ENCODE data around the gene GALNT10.

Gene GALNT10

DNA sequence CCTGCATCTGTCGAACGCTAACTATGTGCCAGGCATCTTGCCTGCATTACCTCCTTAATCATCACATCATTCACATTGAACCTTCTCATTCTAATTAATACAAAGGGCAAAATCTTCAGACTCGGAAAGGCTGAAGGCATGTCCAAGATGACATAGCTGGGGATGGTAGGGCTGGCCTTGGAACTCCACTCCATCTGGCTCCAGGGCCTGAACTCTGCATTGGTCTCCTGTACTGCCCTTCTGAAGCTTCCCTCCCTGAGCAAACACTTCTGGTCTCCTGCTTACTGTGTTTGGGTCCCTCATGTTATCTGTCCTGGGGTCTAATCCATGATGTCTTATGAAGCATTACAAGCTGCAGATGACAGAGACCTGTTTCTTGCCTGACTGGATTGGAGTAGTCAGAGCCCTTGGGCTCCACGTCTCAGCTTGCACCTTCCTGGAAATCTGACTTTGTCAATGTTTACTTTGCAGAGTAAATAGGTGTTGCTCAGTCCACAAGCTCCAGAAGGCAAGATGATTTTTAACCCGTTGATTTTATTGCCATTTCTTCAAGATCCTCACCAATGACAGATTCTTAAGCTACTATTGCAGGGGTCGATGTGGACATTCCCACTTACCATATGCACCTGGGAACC, 106.1 kb downstream of the GALNT10 start:
- no peak for DNase-seq (ENCODE audit: low read depth in 2 of 2)

DNA sequence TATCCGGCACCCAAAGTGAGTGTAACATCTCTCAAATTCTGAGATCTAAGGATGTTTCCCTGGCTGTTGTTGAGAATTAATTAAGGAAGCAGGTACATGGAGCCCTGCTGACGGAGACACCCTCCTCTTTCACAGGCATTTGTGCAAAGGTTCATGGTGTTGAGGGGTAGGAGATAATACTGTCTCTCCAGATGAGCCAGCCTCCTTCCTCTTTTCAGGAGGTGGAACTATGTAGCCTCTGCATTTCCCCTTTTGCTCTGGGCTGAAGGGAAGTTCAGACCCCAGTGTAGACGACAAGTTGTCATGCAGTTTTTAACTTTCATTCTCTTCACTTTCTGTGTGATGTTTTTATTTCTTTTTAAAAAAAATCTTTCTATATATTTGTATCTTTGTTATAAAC, 107.5 kb downstream of the GALNT10 start:
- no peak for DNase-seq (ENCODE audit: low read depth in 2 of 2)

DNA sequence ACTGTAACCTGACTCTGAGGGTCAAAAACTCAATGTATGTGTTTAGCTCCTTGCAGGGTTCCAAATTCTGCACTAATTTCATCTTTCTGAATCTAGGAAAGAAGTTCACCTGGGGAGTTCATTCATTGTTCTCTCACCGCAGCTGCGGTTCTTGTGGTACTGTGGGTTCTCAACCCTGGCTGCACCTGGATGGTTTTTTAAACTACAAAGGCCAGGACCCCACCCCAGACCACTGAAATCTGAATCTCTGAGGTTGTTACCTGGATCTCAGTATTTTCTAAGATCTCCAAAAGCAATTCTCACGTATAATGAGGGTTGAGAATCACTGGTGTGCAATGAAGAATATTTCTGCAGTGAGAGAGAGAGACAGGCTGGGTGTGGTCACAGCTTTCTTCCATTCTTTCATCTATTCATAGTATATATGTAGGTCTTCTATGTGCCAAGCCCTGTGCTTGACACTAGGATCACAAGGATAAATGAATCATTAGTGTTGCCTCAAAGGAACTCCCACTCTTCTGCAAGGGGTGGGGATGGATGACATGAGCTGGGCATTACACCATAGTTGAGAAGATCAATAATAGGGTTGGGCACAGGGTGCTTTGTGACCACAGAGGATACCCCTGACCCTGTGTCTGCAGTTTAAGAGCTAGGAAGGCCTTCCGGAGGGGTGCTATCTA, 109.8 kb downstream of the GALNT10 start:
- DNase-seq (ENCODE audit: low read depth in 2 of 2) = no peak

DNA sequence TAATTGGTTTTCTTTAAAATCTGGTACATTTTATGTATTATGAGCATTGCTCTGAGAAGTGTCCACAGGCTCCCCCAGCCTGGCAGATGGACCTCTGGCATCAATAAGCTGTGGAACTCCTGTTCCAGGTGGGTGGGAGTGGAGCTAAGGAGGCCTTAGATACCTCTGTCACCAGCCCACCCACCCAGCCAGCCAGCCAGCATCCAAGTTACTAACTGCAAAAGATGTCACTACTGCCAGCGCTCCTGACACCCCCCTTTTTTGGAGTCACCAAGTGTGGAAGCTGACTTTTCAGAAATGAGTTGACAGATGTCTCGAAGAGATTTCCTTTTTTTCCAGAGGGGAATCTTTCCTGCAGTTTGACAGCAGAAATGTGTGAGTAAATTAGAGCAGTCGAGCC, 111.2 kb downstream of the GALNT10 start:
- no peak for DNase-seq (ENCODE audit: low read depth in 2 of 2)

DNA sequence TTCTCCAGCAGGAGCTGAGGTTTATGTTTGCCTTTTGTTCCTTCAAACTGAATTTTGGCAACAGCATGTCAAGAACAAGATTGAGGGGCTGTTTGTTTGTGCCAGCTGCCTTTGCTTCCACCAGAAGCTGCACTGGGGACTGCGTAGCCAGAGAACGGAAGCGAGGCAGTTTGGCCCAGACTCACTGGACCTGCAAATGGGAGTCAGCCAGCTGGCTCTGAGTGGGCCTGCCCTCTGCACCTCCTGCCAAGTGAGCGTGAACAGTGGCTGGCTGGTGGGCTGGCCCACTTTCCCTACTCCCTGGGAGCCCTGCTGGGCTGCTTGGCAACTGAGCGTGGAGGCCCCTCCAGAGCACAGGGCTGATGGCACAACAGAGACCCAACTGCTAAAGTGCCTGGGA, 111.6 kb downstream of the GALNT10 start:
- no peak for DNase-seq (ENCODE audit: low read depth in 2 of 2)

DNA sequence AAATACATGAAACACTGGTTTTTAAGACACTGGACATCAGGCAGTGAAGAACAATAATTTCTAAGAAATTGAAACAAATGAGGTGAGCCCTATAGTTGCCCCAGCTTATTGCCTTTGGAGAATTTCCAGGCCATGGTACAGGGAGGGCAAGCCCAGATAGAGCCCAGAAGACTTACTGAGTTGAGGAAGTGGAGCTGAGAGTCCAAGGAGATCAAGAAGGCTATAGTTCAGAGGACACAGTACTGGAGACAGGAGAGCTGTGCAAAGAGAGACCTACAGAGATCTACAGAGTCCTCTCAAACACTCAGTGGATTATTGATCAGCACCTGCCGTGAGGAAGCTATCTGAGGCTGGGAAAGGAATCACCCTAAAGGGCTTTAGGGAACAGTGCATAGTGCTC, 112.6 kb downstream of the GALNT10 start:
- no peak for DNase-seq (ENCODE audit: low read depth in 2 of 2)

DNA sequence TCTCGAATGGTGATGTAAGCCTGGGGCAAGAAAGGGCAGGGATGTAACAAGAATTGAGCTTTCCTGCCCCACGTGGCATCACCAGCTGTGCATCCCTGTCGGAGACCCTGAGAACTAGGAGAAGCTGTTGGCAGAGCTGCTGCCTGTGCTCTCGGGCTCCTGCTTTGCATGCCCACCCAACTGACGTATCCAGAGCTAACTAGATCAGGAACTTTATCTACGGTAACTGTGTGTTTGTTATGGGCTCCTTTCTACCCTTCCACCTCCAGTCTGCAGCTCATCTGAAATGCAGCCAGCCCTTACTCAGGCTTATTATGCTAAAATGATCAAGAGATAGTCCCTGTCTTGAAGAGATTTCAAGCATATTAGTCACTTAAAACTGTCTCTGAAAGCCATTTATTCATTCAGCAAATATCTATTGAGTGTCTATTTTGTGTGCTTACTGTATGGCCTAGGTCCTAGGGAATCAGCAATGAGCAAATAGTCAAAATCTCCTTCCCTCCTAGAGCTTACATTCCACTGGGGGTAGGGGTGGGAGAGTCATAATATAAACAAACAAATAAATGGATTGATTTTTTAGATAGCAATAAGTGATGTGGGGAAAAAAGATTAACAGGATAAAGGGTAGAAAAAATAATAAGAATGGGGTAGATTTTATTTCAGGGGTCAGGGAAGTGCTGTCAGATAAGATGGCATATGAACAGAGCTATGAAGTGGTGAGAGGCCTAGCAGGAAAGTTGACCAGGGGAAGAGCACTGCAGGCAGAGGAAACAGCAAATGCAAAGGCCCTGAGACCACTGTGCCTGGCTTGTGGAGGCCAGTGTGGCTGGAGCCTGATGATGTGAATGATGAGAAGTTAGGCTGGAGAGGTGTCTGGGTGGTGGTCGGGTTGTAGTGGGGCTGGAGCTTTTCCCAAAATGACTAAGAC, 118.2 kb downstream of the GALNT10 start:
- DNase-seq (ENCODE audit: low read depth in 2 of 2) = peak; percentile 45 to 58

DNA sequence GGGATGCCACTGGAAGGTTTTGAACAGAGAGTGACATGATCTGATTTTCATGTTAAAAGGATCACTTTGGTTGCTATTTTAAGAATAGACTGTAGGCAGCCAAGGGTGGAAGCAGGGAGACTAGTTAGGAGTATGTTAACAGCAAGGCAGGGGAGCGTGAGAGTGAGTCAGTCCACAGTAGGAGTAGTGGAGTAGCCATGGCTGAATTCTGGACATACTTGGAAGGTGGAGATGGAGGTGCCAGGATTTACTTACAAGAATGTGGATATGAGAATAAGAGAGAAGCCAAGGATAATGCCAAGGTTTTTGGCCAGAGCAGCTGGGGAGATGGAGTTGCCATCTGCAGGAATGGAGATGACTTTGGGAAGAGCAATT, 118.8 kb downstream of the GALNT10 start:
- no peak for DNase-seq (ENCODE audit: low read depth in 2 of 2)

DNA sequence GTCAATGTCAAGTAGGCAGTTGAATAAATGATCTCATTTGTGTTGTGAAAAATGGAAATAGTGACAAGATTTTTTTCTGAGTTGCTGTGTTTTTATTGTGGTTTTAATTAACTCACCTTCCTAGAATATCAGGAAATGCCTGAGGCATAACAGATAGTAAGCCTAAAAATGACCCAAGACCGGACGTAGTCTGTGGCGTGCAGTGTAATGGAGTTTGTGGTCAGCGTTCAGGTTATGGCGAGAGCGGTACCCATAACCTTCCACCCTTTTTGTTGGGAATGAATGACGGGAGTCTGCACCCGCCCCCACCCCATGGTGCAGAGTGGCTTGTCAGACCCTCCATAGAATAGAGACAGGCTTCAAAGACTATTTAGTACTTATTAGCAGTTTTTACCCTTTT, 119.3 kb downstream of the GALNT10 start:
- no peak for DNase-seq (ENCODE audit: low read depth in 2 of 2)

DNA sequence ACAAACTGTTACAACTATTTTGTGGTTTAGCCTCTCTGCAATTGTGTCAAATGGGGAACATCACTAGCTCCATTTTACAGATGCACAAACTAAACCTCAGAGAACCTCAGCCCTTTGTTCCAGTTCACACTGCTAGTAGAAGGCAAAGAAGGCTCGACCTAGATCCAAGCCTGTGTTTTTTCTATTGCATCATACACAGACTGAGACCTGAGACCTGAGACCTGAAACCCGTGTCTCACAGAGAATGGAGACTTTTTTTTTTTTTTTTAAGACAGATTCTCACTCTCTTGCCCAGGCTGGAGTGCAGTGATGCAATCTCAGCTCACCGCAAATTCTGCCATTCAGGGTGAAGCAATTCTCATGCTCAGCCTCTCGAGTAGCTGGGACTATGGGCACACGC, 120.8 kb downstream of the GALNT10 start:
- no peak for DNase-seq (ENCODE audit: low read depth in 2 of 2)

DNA sequence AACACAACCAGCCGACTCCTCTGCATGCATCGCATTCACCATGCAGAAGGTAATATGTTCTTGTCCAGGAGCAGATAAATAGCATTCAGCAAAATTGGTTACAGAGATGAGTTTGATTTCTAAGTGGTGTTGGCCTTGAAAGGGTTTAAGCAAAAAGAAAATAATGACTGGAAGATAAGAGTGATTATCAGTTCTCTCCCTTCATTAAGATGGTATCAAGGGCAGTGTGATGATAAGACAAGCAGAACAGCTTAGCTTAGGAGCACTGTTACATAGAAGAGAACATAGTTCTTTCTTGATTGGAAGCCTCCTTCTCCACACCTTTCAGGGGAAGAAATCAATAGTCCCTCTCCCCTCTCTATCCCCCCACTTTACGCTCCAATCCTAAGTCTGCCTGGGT, 121.5 kb downstream of the GALNT10 start:
- DNase-seq (ENCODE audit: low read depth in 2 of 2) = no peak

DNA sequence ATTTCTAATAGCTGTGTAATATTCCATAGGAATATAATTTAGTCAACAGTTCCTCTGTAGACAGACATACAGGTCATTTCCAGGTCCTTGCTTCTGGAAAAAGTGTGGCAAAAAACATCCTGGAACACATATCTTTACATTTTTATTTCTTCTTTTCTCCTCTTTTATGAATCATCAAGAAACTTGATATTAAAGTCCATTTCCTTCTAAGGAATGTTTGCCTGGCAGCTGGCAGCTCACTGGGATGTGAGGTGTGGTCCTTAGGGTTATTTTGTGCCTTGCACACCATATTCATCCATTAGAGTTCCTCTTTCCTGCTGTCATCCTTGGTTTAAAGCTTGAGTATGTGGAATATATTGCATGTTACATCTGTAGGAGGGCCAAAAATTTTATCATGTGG, 122.0 kb downstream of the GALNT10 start:
- DNase-seq (ENCODE audit: low read depth in 2 of 2) = no peak

DNA sequence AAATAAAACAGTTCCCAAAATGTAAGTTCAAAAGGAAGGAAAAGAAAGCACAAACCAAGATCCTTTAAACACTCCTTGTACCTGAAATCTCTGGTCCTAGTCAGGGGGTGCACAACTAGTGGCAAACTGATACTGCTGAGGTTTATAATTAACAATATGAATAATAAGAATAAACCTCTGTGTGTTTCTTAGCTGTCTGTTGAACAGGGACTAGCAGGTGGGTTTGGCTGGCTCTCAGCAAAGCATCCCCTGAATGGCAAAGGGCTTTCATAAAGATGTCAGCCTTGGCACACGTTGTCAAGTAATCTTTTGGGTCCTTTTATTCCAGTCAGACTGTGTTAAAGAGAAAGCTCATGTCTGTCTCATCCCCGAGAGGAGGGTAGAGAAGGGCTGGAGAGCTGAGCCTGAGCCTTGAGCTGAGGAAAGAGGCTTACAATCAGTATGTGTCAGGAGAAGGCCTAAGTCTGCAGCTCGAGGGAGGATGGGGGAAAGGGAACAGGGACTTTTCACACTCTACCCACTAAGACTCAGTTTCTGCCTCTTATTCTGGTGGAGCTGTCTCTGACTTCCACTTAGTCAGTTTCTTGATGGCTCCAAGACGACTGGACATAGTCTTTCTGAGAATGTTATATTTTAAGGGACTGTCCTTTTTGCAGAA, 123.0 kb downstream of the GALNT10 start:
- DNase-seq (ENCODE audit: low read depth in 2 of 2) = no peak

DNA sequence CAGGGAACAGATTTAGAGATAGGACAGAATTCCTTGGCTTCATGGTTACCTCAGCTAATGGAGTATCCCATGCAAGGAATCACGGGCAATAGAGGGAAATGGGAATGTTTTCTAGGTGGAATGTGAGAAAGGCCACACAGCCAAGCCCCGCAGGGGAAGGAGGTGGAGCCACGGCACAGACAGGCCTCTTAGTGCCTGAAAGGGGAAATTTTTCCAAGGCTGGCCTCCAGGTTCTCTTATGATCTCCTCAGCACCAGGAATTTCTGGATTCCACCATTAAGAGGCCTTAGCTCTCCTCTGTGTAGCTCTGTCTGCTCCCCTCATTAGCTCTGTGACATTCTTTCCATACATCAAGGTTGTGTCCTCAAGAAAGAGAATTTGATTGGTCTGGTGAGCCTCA, 124.7 kb downstream of the GALNT10 start:
- no peak for DNase-seq (ENCODE audit: low read depth in 2 of 2)

DNA sequence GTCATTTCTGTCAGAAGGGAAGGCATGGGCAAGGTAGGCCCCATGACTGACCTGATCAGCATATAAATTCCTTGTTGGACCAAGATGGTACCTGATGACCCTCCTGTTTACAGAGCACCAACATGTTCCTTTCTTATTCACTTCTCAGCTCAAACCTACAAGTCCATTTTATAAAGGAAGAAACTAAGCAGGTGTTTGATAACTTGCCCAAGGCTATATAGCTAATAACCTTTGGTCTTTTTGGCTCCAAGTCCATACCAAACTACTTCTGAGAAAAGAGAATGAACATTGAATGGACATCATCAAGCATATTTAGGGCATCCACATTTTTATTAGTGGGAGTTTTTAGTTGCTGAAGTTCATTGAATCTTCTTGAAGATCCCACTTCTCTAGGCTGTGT, 125.2 kb downstream of the GALNT10 start:
- no peak for DNase-seq (ENCODE audit: low read depth in 2 of 2)

DNA sequence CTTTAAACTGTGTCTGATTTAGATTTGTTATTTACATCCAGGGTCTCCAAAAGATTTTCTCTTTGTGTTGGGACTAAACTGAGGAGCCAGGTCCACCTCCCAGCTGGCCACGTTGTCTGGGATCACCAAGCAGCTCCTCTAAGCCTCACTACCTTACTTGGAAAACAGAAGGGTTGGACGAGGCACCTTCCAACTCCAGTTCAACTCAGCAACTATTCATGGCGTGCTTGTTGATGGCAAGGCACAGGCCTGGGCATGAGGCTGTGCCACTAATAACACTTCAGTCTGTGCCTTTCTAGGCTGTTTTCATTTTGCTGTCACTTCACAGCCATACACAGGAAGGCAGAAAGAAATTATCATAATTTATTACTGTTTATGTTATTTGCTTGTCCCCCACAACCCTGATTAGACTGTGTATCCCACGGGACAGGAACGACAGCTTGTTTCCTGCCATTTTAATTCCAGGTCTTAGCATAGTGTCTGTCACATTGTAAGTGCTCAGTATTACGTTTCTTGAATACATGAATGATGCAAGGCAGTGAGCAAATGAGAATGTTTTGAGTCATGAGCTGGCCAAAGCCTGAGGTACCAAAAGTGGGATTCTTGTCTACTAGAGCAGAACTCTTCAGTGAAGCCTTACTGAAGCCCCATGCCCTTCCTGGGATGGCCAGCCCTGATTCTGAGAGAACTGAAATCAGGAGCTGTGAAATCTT, 125.8 kb downstream of the GALNT10 start:
- no peak for DNase-seq (ENCODE audit: low read depth in 2 of 2)

DNA sequence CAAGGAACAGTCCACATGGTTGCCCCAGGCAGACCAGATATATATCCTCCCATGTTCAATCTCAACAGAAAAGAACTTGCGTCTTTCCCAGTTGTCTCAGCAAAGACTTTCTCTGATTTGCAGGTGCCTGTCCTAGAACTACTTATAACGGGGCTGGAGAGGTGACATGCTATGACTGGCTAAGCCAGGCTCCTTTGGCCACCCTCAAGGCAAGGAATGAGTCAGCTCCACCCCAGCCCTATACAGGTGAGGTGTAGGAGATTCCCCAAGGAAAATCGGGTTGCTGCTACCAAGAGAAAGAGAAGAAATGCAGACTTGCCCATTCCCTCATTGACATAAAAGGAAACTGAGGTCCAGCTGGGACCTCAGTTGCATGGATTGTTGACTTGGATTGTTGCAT, 127.4 kb downstream of the GALNT10 start:
- no peak for DNase-seq (ENCODE audit: low read depth in 2 of 2)

DNA sequence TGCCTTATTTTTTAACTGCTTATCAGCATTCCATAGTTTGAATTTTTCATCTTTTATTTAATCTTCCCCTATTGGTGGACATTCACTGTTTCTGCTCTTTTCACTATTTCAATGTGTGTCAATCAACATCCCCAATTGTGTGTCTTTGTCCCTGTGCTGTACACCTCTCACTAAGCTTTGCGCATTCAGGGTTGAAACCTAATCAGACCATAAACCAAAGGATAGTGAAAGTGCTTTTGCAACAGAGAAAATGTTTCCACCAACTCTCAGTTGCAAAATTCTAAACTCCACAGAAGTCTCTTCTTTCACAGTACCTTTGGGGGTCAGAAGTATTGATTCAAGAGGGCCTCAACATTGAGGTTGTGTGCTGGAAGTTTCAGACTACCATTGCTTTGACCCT, 128.2 kb downstream of the GALNT10 start:
- no peak for DNase-seq (ENCODE audit: low read depth in 2 of 2)

DNA sequence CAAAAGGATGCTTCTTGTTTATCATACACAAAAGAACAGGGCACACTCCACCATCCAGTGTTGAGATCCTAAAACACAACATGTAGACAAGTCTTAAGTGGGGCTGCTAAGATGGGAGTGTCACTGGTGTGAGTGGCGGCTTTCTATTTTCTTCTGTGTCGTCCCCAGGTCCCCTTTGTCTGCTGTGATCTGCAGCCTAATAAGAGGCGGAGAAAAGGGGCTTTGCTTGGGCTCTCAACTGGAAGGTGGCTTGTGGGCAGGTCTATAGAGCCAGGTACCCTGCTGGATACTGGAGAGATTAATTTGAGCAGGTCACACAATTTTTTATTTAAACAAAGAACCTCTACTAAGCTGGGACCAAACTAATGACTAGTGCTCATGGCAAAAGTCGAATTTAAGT, 129.2 kb downstream of the GALNT10 start:
- no peak for DNase-seq (ENCODE audit: low read depth in 2 of 2)

DNA sequence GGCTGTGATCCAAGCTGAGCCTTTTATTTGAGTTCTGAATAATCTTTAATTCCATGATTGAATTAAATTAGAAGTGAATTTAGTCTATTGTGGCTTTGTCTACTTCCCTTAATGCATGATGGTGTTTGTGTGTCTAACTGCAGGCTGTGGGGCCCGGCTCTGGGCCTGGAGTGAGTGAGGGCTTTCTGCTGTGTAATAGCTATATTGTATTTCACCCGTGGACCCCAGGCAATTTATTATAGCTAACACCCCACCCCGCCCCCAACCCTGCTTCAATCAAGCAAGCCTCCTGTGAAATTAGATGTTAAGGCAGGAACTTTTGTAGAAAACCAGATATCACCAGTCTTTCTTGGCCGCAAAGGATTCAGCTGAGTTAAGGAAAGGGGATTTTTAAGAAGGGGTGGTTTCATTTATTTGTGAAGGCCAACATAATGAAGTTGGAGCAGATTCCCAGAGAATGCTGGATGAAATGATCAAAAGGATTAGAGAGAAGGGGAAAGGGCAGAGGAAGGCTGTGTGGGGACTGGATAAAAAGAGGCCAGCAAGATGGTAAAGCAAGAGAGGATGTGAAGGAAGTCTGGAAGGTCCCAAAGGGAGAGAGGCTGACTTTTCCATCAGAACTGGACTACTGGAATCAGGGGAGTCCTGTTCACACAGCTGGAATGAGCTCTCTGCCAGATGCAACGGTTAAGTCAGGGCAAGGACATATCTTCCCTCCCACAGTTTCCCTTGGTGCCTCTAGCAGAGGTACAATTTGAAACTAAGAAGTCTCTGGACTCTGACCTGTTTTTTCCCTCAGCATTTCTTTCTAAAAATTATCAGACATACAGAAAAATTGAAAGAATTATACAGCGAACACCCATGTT, 129.9 kb downstream of the GALNT10 start:
- no peak for DNase-seq (ENCODE audit: low read depth in 2 of 2)

DNA sequence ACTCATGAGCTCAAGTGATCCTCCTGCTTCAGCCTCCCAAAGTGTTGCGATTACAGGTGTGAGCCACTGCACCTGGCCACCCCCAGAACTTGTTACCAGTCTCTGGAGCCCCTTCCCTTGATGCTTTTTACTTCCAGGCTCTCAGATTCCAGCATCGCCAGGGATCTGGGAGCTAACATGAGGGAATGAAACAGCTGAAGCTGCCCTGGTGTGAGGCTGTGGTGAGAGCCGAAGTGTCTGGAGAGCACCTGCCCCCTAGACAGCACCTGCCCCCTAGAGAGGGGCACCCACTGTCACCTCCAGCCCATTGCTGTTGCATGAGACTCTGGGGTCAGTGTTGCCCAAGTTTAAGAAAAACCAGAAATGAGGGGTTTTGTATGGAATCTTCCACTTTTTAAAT, 131.0 kb downstream of the GALNT10 start:
- DNase-seq (ENCODE audit: low read depth in 2 of 2) = no peak
